ENCODE data around the gene SQOR.

Gene SQOR

GRCh38 chr15:45634432-45635190 is at the start of gene SQOR:
SQOR (plus strand) TSS chr15:45635029; CDS start chr15:45658924, 23,895 bp downstream.
- peak; percentile 57 to 67 for DNase-seq

- DNase-seq, result no peak
Measured at GRCh38 chr15:45585069-45585791, 49.6 kb upstream of the SQOR start.

- DNase-seq, result no peak
Measured at GRCh38 chr15:45586125-45586524, 48.7 kb upstream of the SQOR start.

GRCh38 chr15:45586601-45587094 is 48.2 kb upstream of the SQOR start:
- no peak for DNase-seq

GRCh38 chr15:45587095-45587862 is 47.5 kb upstream of the SQOR start, which contains the start of gene BLOC1S6:
BLOC1S6 (plus strand) TSS chr15:45587379; CDS start chr15:45587444, 65 bp downstream.
- peak; percentile 83 to 85 for DNase-seq

GRCh38 chr15:45587863-45588170 is 47.0 kb upstream of the SQOR start:
- DNase-seq, result no peak

- DNase-seq, result no peak
Measured at GRCh38 chr15:45588219-45588875, 46.5 kb upstream of the SQOR start.

- no peak for DNase-seq
Measured at GRCh38 chr15:45589256-45589655, 45.6 kb upstream of the SQOR start.

- DNase-seq, result no peak
Measured at GRCh38 chr15:45594319-45594718, 40.5 kb upstream of the SQOR start.

- no peak for DNase-seq
Measured at GRCh38 chr15:45594835-45595530, 39.8 kb upstream of the SQOR start.

GRCh38 chr15:45603881-45604280 is 30.9 kb upstream of the SQOR start:
- DNase-seq, result no peak

GRCh38 chr15:45604326-45604725 is 30.5 kb upstream of the SQOR start:
- DNase-seq, result no peak

GRCh38 chr15:45606413-45606812 is 28.4 kb upstream of the SQOR start:
- no peak for DNase-seq

GRCh38 chr15:45606841-45607240 is 28.0 kb upstream of the SQOR start:
- DNase-seq, result no peak

GRCh38 chr15:45611305-45611704 is 23.5 kb upstream of the SQOR start:
- DNase-seq, result no peak

- DNase-seq, result no peak
Measured at GRCh38 chr15:45612790-45613415, 21.9 kb upstream of the SQOR start.

GRCh38 chr15:45616901-45617323 is 17.9 kb upstream of the SQOR start:
- no peak for DNase-seq

GRCh38 chr15:45618813-45619212 is 16.0 kb upstream of the SQOR start:
- DNase-seq, result no peak

GRCh38 chr15:45628136-45628535 is 6.7 kb upstream of the SQOR start:
- no peak for DNase-seq

GRCh38 chr15:45630917-45631691 is 3.7 kb upstream of the SQOR start:
- DNase-seq, result no peak

GRCh38 chr15:45631776-45632175 is 3.1 kb upstream of the SQOR start:
- DNase-seq, result no peak

Measured in activated CD4-positive, alpha-beta T cell treated with anti-CD3 and anti-CD28 coated beads for 4 hours (primary cell).